H1 (cell line): ENCODE measurements around the gene AOPEP. TPM values are rescaled to one million over a fixed set of nuclear protein-coding genes. Genes with fewer than 3 reads are reported as not detected.

Experiments
- CTCF ChIA-PET: fragments of 300-600 bp; sonication (Branson Sonifier 250); formaldehyde crosslinking; loops from one replicate; lab custom pipeline; 2021; ENCODE audit not compliant: partially characterized antibody; lab: Charles Lee
- POLR2A ChIA-PET: fragments of 300-600 bp; sonication (Branson Sonifier 250); formaldehyde crosslinking; loops from one replicate; lab custom pipeline; 2021; ENCODE audit warnings: inconsistent platforms; ENCODE audit not compliant: partially characterized antibody; lab: Charles Lee
- DNase-seq, 2 experiments: peaks; one replicate each; pipeline versions ENCODE4 v3.0.0 to v3.0.0-alpha.2; 2010 to 2022; ENCODE audit warnings: low spot score in 2 of 2, low read depth in 1 of 2, mixed read lengths in 1 of 2
- FAIRE-seq: peaks from 2 replicates; lab custom pipeline; 2011; peaks lifted over from hg19 to GRCh38; lab: Jason Lieb, UNC
- H2AFZ ChIP-seq: 2 replicates; pipeline ENCODE4 v1.8.1; 2012; ENCODE audit warnings: low read length, inconsistent platforms
- H2AK5ac ChIP-seq: 2 replicates; pipeline ENCODE4 v1.6.1; 2013; ENCODE audit warnings: low read depth, low read length
- H2BK120ac ChIP-seq: replicated peaks from 2 replicates; pipeline ENCODE3; 2013; ENCODE audit warnings: low read depth, low read length, inconsistent platforms
- H2BK12ac ChIP-seq: 2 replicates; pipeline ENCODE4 v1.6.1; 2013; ENCODE audit warnings: low read depth, low read length
- H2BK15ac ChIP-seq: 2 replicates; pipeline ENCODE4 v1.6.1; 2013; ENCODE audit warnings: low read length
- H2BK20ac ChIP-seq: 2 replicates; pipeline ENCODE4 v1.6.1; 2013; ENCODE audit warnings: low read length
- H2BK5ac ChIP-seq: 2 replicates; pipeline ENCODE4 v1.6.1; 2013; ENCODE audit warnings: low read depth, low read length
- H3K14ac ChIP-seq: 2 replicates; pipeline ENCODE4 v1.6.1; 2013; ENCODE audit warnings: inconsistent platforms; ENCODE audit not compliant: insufficient read length
- H3K18ac ChIP-seq: 2 replicates; pipeline ENCODE4 v1.6.1; 2013; ENCODE audit warnings: low read length; ENCODE audit errors: extremely low read depth
- H3K23ac ChIP-seq: 2 replicates; pipeline ENCODE4 v1.6.1; 2013; ENCODE audit warnings: inconsistent platforms; ENCODE audit not compliant: insufficient read length
- H3K23me2 ChIP-seq: 2 replicates; pipeline ENCODE4 v1.6.1; 2013; ENCODE audit warnings: low read depth, low read length
- H3K27ac ChIP-seq: 2 replicates; pipeline ENCODE4 v1.6.1; 2011; ENCODE audit warnings: low read depth, low read length, inconsistent platforms
- H3K27me3 ChIP-seq, 4 experiments: replicated peaks in 1 of 4; 1 replicate in 1 of 4; 2 replicates in 3 of 4; pipeline versions ENCODE4 v1.6.1 to v1.8.1; 2011 to 2013; ENCODE audit warnings: low read length in 3 of 4, mild to moderate bottlenecking in 3 of 4, inconsistent platforms in 2 of 4, mixed read lengths in 2 of 4, moderate library complexity in 1 of 4; ENCODE audit not compliant: control insufficient read depth in 3 of 4, insufficient read depth in 3 of 4; ENCODE audit errors: extremely low read depth in 1 of 4
- H3K36me3 ChIP-seq, 4 experiments: 2 replicates each; pipeline versions ENCODE4 v1.6.1 to v1.8.1; 2011 to 2013; ENCODE audit warnings: mild to moderate bottlenecking in 4 of 4, low read length in 3 of 4, moderate library complexity in 2 of 4, control low read depth in 1 of 4, inconsistent platforms in 1 of 4; ENCODE audit not compliant: insufficient read depth in 4 of 4, control insufficient read depth in 2 of 4
- H3K4ac ChIP-seq: replicated peaks from 2 replicates; pipeline ENCODE3; 2013; ENCODE audit warnings: low read length, low read depth, mixed read lengths, inconsistent platforms; ENCODE audit not compliant: insufficient read length
- H3K4me1 ChIP-seq, 4 experiments: replicated peaks in 1 of 4; 1 replicate in 1 of 4; 2 replicates in 3 of 4; pipeline versions ENCODE4 v1.6.1 to v1.8.1; 2011 to 2013; ENCODE audit warnings: low read length in 3 of 4, inconsistent platforms in 2 of 4, mixed read lengths in 1 of 4; ENCODE audit not compliant: insufficient read depth in 4 of 4, control insufficient read depth in 3 of 4
- H3K4me2 ChIP-seq, 2 experiments: 2 replicates each; pipeline versions ENCODE4 v1.6.1 to v1.8.1; 2011 to 2013; ENCODE audit warnings: low read depth in 2 of 2, low read length in 2 of 2, control low read depth in 1 of 2, inconsistent platforms in 1 of 2, mild to moderate bottlenecking in 1 of 2; ENCODE audit not compliant: insufficient read depth in 1 of 2
- H3K4me3 ChIP-seq, 4 experiments: fragments of 200-600, 300-600 bp in 1 of 4; sonication (generic), shearing (Covaris generic), sonication (Bioruptor Twin) in 1 of 4; 2 replicates each; pipeline versions ENCODE4 v1.5.1 to v1.8.1; 2011 to 2016; ENCODE audit warnings: low read length in 4 of 4, low read depth in 3 of 4, control low read depth in 2 of 4, inconsistent platforms in 2 of 4, mild to moderate bottlenecking in 2 of 4, mixed read lengths in 1 of 4, moderate library complexity in 1 of 4; ENCODE audit not compliant: insufficient read depth in 2 of 4; ENCODE audit errors: extremely low read depth in 1 of 4
- H3K56ac ChIP-seq: replicated peaks from 2 replicates; pipeline ENCODE3; 2013; ENCODE audit warnings: low read depth, mild to moderate bottlenecking, mixed read lengths, low read length, inconsistent platforms; ENCODE audit not compliant: insufficient read length
- H3K79me1 ChIP-seq: 2 replicates; pipeline ENCODE4 v1.6.1; 2013; ENCODE audit warnings: low read depth, low read length, control low read depth
- H3K79me2 ChIP-seq, 2 experiments: 2 replicates each; pipeline versions ENCODE4 v1.6.1 to v1.8.1; 2012 to 2013; ENCODE audit warnings: low read length in 2 of 2, mild to moderate bottlenecking in 2 of 2, inconsistent platforms in 1 of 2; ENCODE audit not compliant: insufficient read depth in 2 of 2, control insufficient read depth in 1 of 2
- H3K9ac ChIP-seq, 4 experiments: replicated peaks in 1 of 4; 1 replicate in 1 of 4; 2 replicates in 3 of 4; pipeline versions ENCODE4 v1.6.1 to v1.8.1; 2011 to 2013; ENCODE audit warnings: low read depth in 3 of 4, low read length in 3 of 4, control low read depth in 2 of 4, mild to moderate bottlenecking in 2 of 4, moderate library complexity in 2 of 4, inconsistent platforms in 1 of 4; ENCODE audit errors: extremely low read depth in 1 of 4
- H3K9me3 ChIP-seq, 2 experiments: 2 replicates each; pipeline versions ENCODE4 v1.6.1 to v1.8.1; 2012 to 2013; ENCODE audit warnings: mild to moderate bottlenecking in 2 of 2, moderate library complexity in 2 of 2, control low read depth in 1 of 2, inconsistent platforms in 1 of 2, low read depth in 1 of 2, low read length in 1 of 2, mixed read lengths in 1 of 2; ENCODE audit not compliant: insufficient read depth in 2 of 2
- H4K20me1 ChIP-seq, 2 experiments: replicated peaks in 1 of 2; 2 replicates each; pipeline versions ENCODE3 to v1.8.1; 2011 to 2013; ENCODE audit warnings: inconsistent platforms in 2 of 2, low read length in 2 of 2, mild to moderate bottlenecking in 1 of 2; ENCODE audit not compliant: insufficient read depth in 2 of 2, control insufficient read depth in 1 of 2
- H4K5ac ChIP-seq: 2 replicates; pipeline ENCODE4 v1.6.1; 2013; ENCODE audit warnings: low read length, low read depth, mixed read lengths, inconsistent platforms; ENCODE audit not compliant: insufficient read length
- H4K8ac ChIP-seq: 2 replicates; pipeline ENCODE4 v1.8.0; 2013; ENCODE audit warnings: mild to moderate bottlenecking, moderate library complexity, low read length, inconsistent platforms; ENCODE audit not compliant: insufficient read depth; ENCODE audit errors: extremely low read depth
- H4K91ac ChIP-seq: replicated peaks from 2 replicates; pipeline ENCODE3; 2013; ENCODE audit warnings: low read length, mixed read lengths, inconsistent platforms; ENCODE audit not compliant: insufficient read length
- PHF8 ChIP-seq: fragments of 200-600 bp; sonication (generic); conservative IDR thresholded peaks from 2 replicates; pipeline ENCODE4 v1.7.1; 2012; ENCODE audit warnings: low read depth, mild to moderate bottlenecking, inconsistent platforms, low read length, moderate library complexity
- POLR2AphosphoS5 ChIP-seq: IDR thresholded peaks from 2 replicates; pipeline ENCODE4 v1.6.1; 2011; ENCODE audit warnings: low read depth, low read length
- RAD21 ChIP-seq, 2 experiments: IDR thresholded peaks in 1 of 2; conservative IDR thresholded peaks in 1 of 2; 2 replicates each; pipeline ENCODE4 v1.6.1; 2011; ENCODE audit warnings: low read depth in 2 of 2, low read length in 2 of 2, improper control_type of control experiment in 1 of 2, inconsistent platforms in 1 of 2, mild to moderate bottlenecking in 1 of 2, moderate library complexity in 1 of 2
- SP2 ChIP-seq: IDR thresholded peaks from 2 replicates; pipeline ENCODE4 v1.6.1; 2012; ENCODE audit warnings: mild to moderate bottlenecking, low read length, inconsistent platforms
- WGBS, 2 experiments: shearing (Covaris generic) in 1 of 2; methylation state at CpG; one replicate each; pipeline versions ENCODE4 v1.1.6 to v1.1.7; 2013 to 2015; ENCODE audit warnings: low lambda C conversion rate in 2 of 2, mixed read lengths in 2 of 2, inconsistent platforms in 1 of 2, low coverage in 1 of 2, missing lambda C conversion rate in 1 of 2; ENCODE audit not compliant: insufficient replicate concordance in 2 of 2, insufficient coverage in 1 of 2, insufficient read length in 1 of 2; ENCODE audit errors: extremely low coverage in 1 of 2, missing lambda C conversion rate in 1 of 2; 5-methylcytosine and 5-hydroxymethylcytosine counted together
- polyA plus RNA-seq, 7 experiments: library from polyadenylated mRNA; depleted of rRNA in 3 of 7; stranded (reverse) in 5 of 7; unstranded in 2 of 7; fragments of >200 nt in 5 of 7; fragments of 200-250 nt in 2 of 7; gene quantifications; 1 replicate in 5 of 7; 2 replicates in 1 of 7; 4 replicates in 1 of 7; pipeline versions ENCODE4 v1.2.1 to v1.2.3, GENCODE V29; 2011 to 2013; ENCODE audit warnings: missing spikeins in 2 of 7, mixed read lengths in 2 of 7
- total RNA-seq: library from RNA; stranded (reverse); fragmentation: NEBNext Ultra II Directional; extraction: Animal tissue kit (Norgen Biotek cat#: 25700); gene quantifications from 2 replicates; pipeline ENCODE4 v1.2.1, GENCODE V29; 2021
- TF ChIP-seq, protein P1 (sequence below), 3 experiments: IDR thresholded peaks; 1 replicate in 2 of 3; 2 replicates in 1 of 3; pipeline versions ENCODE4 v1.5.1 to v1.6.1; 2011; ENCODE audit warnings: low read length in 3 of 3, mild to moderate bottlenecking in 3 of 3, inconsistent platforms in 2 of 3, low read depth in 1 of 3, moderate library complexity in 1 of 3; ENCODE audit not compliant: insufficient read depth in 1 of 3; ENCODE audit errors: control extremely low read depth in 1 of 3

AOPEP gene
- total and polyA plus RNA-seq, 2 of the 8 experiments (the other 6 are each of a cell fraction or from before 2014, with no cell fraction given) = 6.1 to 14.3 TPM

DNA sequence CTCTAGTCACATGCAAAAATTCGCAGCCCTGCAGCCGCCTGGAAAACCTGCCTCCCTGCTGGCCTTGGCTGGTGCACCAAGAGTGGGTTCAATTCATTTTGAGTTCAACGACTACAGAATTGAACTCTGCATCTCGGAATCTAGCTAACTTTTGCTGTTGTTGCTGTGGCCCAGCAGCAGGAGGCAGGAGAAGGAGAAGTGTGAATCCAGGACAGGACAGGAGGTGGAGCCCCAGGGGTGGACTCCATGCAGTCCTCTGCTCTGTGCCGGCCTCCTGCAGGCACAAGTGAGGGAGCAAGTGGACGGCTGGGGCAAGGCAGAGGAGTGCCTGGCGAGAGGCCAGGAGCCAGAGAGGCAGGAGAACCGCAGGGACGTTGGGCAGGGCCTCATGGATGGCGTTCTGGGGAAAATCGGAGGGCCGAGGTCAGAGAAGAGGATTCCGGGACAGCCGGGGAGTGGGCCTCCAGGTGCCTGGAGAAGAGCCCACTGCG is 376.8 kb downstream of the AOPEP start:
- no peak overlapping the region for H4K91ac ChIP-seq
- H3K27me3 ChIP-seq = no peaks in the 10 kb centered on the region
- 85% methylated on average over 15 of the region's 15 CpGs; no CpG with 5 or more reads in 1 of the 2 experiments for WGBS, 2 experiments
- no peak overlapping the region for H3K14ac ChIP-seq
- no peak overlapping the region for H4K5ac ChIP-seq
- H3K27ac ChIP-seq = no peak overlapping the region
- H3K9ac ChIP-seq = no peak overlapping the region
- no peaks in the 10 kb centered on the region for H3K79me1 ChIP-seq
- H3K18ac ChIP-seq = no peak overlapping the region
- DNase-seq (no peak), FAIRE-seq (no peak)
- no peaks in the 10 kb centered on the region for H3K79me2 ChIP-seq
- peaks cover 0 to 4% (median 0%) of the 10 kb centered on the region in 4 experiments; a peak in 1 of 8 replicates for H3K36me3 ChIP-seq
- peaks cover 2% of the 10 kb centered on the region; the same call in 1 of the 2 replicates for H3K23me2 ChIP-seq
- H3K9me3 ChIP-seq = no peaks in the 10 kb centered on the region
- H2AK5ac ChIP-seq = no peak overlapping the region
- no peak overlapping the region for H2BK5ac ChIP-seq
- no peak overlapping the region for H3K4me3 ChIP-seq
- ChIA-PET CTCF (interaction anchor here (0.5 to 13.8 kb wide), 17 partner anchors 9 to 422 kb away, joined by 3 to 209 read pairs (median 6); no protein-coding TSS in a partner anchor), POLR2A (no interaction called here)
- no peak overlapping the region for H2BK12ac ChIP-seq
- H2BK120ac ChIP-seq = no peak overlapping the region
- H3K4ac ChIP-seq = no peak overlapping the region
- H3K23ac ChIP-seq = no peak overlapping the region
- H3K4me1 ChIP-seq = peaks cover 0 to 8% (median 2%) of the 10 kb centered on the region in 4 experiments; a peak in 5 of 7 replicates
- H2BK20ac ChIP-seq = no peak overlapping the region
- no peak overlapping the region for H3K56ac ChIP-seq
- H2BK15ac ChIP-seq = no peak overlapping the region
- no peaks in the 10 kb centered on the region for H4K20me1 ChIP-seq
- no peak overlapping the region for H4K8ac ChIP-seq
- TF ChIP-seq PHF8 (no peak), RAD21 (IDR thresholded peaks at IDR 0.05 in 1 of 2, conservative IDR thresholded peaks at IDR 0.05 in 1 of 2; ENCODE audit: low read depth in 2 of 2, low read length in 2 of 2) (peak; percentile 39 to 54; a peak in 3 of 4 replicates), SP2 (no peak), POLR2AphosphoS5 (no peak)
- TF ChIP-seq, protein P1, sequence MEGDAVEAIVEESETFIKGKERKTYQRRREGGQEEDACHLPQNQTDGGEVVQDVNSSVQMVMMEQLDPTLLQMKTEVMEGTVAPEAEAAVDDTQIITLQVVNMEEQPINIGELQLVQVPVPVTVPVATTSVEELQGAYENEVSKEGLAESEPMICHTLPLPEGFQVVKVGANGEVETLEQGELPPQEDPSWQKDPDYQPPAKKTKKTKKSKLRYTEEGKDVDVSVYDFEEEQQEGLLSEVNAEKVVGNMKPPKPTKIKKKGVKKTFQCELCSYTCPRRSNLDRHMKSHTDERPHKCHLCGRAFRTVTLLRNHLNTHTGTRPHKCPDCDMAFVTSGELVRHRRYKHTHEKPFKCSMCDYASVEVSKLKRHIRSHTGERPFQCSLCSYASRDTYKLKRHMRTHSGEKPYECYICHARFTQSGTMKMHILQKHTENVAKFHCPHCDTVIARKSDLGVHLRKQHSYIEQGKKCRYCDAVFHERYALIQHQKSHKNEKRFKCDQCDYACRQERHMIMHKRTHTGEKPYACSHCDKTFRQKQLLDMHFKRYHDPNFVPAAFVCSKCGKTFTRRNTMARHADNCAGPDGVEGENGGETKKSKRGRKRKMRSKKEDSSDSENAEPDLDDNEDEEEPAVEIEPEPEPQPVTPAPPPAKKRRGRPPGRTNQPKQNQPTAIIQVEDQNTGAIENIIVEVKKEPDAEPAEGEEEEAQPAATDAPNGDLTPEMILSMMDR (IDR thresholded peaks at IDR 0.05; ENCODE audit: control extremely low read depth in 1 of 3, insufficient read depth in 1 of 3, low read depth in 1 of 3, low read length in 3 of 3) = peak; percentile 35 to 91 (median 61)
- H3K4me2 ChIP-seq = 0 out of 4 replicates have a peak overlapping the region, but pooled peaks of 1 of the 2 experiments have one; percentile 1
- no peak overlapping the region for H2AFZ ChIP-seq
